Suppressor macrophage treated with lipopolysaccharide for 1 hour (primary cell): ENCODE measurements around the gene RNPS1.
A peak's percentile ranks its signal among the peaks of the same experiment; 100 is the strongest.
"Not testable (repeated sequence)": the region's sequence is repeated elsewhere in the genome, so short reads cannot be mapped to it uniquely, and the experiment has no call there.

Source experiments
- DNase-seq, 3 donors: peaks; one replicate each; pipeline ENCODE4 v3.0.0-alpha.2; 2020 to 2022

The RNPS1 gene

GRCh38 chr16:2253293-2253692 lies 14.6 kb downstream of the RNPS1 start:
- DNase-seq: no peak

- no peak for DNase-seq
Observed at GRCh38 chr16:2252806-2253148, 15.1 kb downstream of the RNPS1 start.

GRCh38 chr16:2251296-2252111 lies 16.4 kb downstream of the RNPS1 start, which contains the start of gene ECI1:
Gene ECI1, minus strand, starts transcription at chr16:2251587. Its CDS starts 21 bp downstream, at chr16:2251566.
- DNase-seq: peak; percentile 96 to 99 (median 97)

- peak in 1 of 3 donors; percentile 26 for DNase-seq
Observed at GRCh38 chr16:2250652-2251295, 17.2 kb downstream of the RNPS1 start.

GRCh38 chr16:2246301-2246885 lies 21.5 kb downstream of the RNPS1 start:
- DNase-seq: no peak

GRCh38 chr16:2244926-2245795 lies 22.8 kb downstream of the RNPS1 start:
- DNase-seq: no peak

GRCh38 chr16:2244301-2244700 lies 23.6 kb downstream of the RNPS1 start:
- DNase-seq: no peak

- no peak for DNase-seq
Observed at GRCh38 chr16:2243781-2244180, 24.1 kb downstream of the RNPS1 start.

GRCh38 chr16:2243031-2243528 lies 24.8 kb downstream of the RNPS1 start:
- no peak for DNase-seq

- peak in 1 of 3 donors; percentile 35 for DNase-seq
Observed at GRCh38 chr16:2242598-2242997, 25.3 kb downstream of the RNPS1 start.

GRCh38 chr16:2240331-2240730 lies 27.6 kb downstream of the RNPS1 start:
- not testable (repeated sequence) for DNase-seq

GRCh38 chr16:2238838-2239675 lies 28.9 kb downstream of the RNPS1 start:
- no peak for DNase-seq

GRCh38 chr16:2238150-2238837 lies 29.6 kb downstream of the RNPS1 start:
- DNase-seq: no peak

- DNase-seq: no peak
Observed at GRCh38 chr16:2237493-2238149, 30.3 kb downstream of the RNPS1 start.

- DNase-seq: no peak
Observed at GRCh38 chr16:2237102-2237482, 30.8 kb downstream of the RNPS1 start.

GRCh38 chr16:2236337-2237101 lies 31.4 kb downstream of the RNPS1 start, which contains the start of gene DNASE1L2:
Gene DNASE1L2, plus strand, starts transcription at chr16:2236444. Its CDS starts 373 bp downstream, at chr16:2236817.
- DNase-seq: peak in 1 of 3 donors; percentile 31

GRCh38 chr16:2235695-2236336 lies 32.1 kb downstream of the RNPS1 start:
- DNase-seq: no peak

GRCh38 chr16:2235234-2235651 lies 32.7 kb downstream of the RNPS1 start:
- DNase-seq: no peak

GRCh38 chr16:2234813-2235170 lies 33.1 kb downstream of the RNPS1 start:
- DNase-seq: no peak
